ENCODE data around the gene NOS1.
A peak's percentile ranks its signal among the peaks of the same experiment; 100 is the strongest.

NOS1 gene

GRCh38 chr12:117240081-117240755, 121.2 kb downstream of the NOS1 start:
- H2AK5ac ChIP-seq (ENCODE audit: low read length, severe bottlenecking): no peak overlapping the region
- DNase-seq: no peak
- H2BK15ac ChIP-seq (ENCODE audit: low read depth, poor library complexity, severe bottlenecking): no peak overlapping the region
- no peak overlapping the region for H3K14ac ChIP-seq (ENCODE audit: low read length in 2 of 2)
- no peaks in the 10 kb centered on the region for H3K79me1 ChIP-seq (replicated peaks; ENCODE audit: low read length, poor library complexity, severe bottlenecking)
- no peak overlapping the region for H4K91ac ChIP-seq (ENCODE audit: low read length)
- H2BK12ac ChIP-seq (ENCODE audit: low read length in 2 of 2): no peak overlapping the region
- no peak overlapping the region for H2AFZ ChIP-seq (ENCODE audit: low read depth, low read length)
- no peak overlapping the region for H3K23ac ChIP-seq (ENCODE audit: low read length in 2 of 2)
- no peak overlapping the region for H3K18ac ChIP-seq (ENCODE audit: low read depth in 1 of 2, low read length in 2 of 2)
- no peaks in the 10 kb centered on the region for H3K36me3 ChIP-seq (ENCODE audit: control insufficient read depth in 1 of 2, insufficient read depth in 2 of 2, low read depth in 1 of 2, low read length in 2 of 2)
- H3K4me3 ChIP-seq (ENCODE audit: insufficient read depth in 1 of 2, low read depth in 1 of 2, low read length in 2 of 2): no peak overlapping the region
- no peak overlapping the region for H3K4me2 ChIP-seq (ENCODE audit: low read length, poor library complexity, severe bottlenecking)
- H3K9me3 ChIP-seq (ENCODE audit: control insufficient read depth, low read length): no peaks in the 10 kb centered on the region
- H4K8ac ChIP-seq (ENCODE audit: low read length): no peak overlapping the region
- no peak overlapping the region for H3K4ac ChIP-seq (ENCODE audit: low read depth in 1 of 2, low read length in 2 of 2)
- H2BK120ac ChIP-seq (ENCODE audit: low read depth, low read length): no peak overlapping the region
- no peak overlapping the region for H3K27ac ChIP-seq (ENCODE audit: low read length, poor library complexity, severe bottlenecking)
- no peak overlapping the region for H3K9ac ChIP-seq (ENCODE audit: low read length)
- peaks cover 2% of the 10 kb centered on the region for H3K4me1 ChIP-seq (ENCODE audit: control insufficient read depth, insufficient read depth, low read depth, low read length)
- no peak overlapping the region for H2BK5ac ChIP-seq (ENCODE audit: low read depth, low read length, poor library complexity, severe bottlenecking)
- H3K27me3 ChIP-seq (ENCODE audit: control insufficient read depth in 1 of 2, insufficient read depth in 1 of 2, low read length in 2 of 2): peaks cover 7 to 34% of the 10 kb centered on the region in 2 experiments
- 82% methylated on average over 4 of the region's 4 CpGs for WGBS

- Histone ChIP-seq H3K27me3 (ENCODE audit: control insufficient read depth in 1 of 2, insufficient read depth in 1 of 2, low read length in 2 of 2) (peaks cover 7 to 41% of the 10 kb centered on the region in 2 experiments), H2BK5ac (ENCODE audit: low read depth, low read length, poor library complexity, severe bottlenecking) (no peak overlapping the region), H2AFZ (ENCODE audit: low read depth, low read length) (no peak overlapping the region), H3K23ac (ENCODE audit: low read length in 2 of 2) (no peak overlapping the region), H2AK5ac (ENCODE audit: low read length, severe bottlenecking) (no peak overlapping the region), H2BK12ac (ENCODE audit: low read length in 2 of 2) (no peak overlapping the region), H3K4me2 (ENCODE audit: low read length, poor library complexity, severe bottlenecking) (no peak overlapping the region), H3K9me3 (ENCODE audit: control insufficient read depth, low read length) (no peaks in the 10 kb centered on the region), H3K14ac (ENCODE audit: low read length in 2 of 2) (no peak overlapping the region), H3K4ac (ENCODE audit: low read depth in 1 of 2, low read length in 2 of 2) (no peak overlapping the region), H3K27ac (ENCODE audit: low read length, poor library complexity, severe bottlenecking) (no peak overlapping the region), H2BK15ac (ENCODE audit: low read depth, poor library complexity, severe bottlenecking) (no peak overlapping the region), H2BK120ac (ENCODE audit: low read depth, low read length) (no peak overlapping the region), H4K8ac (ENCODE audit: low read length) (no peak overlapping the region), H4K91ac (ENCODE audit: low read length) (no peak overlapping the region), H3K79me1 (replicated peaks; ENCODE audit: low read length, poor library complexity, severe bottlenecking) (no peaks in the 10 kb centered on the region), H3K18ac (ENCODE audit: low read depth in 1 of 2, low read length in 2 of 2) (no peak overlapping the region), H3K4me1 (ENCODE audit: control insufficient read depth, insufficient read depth, low read depth, low read length) (peaks cover 2% of the 10 kb centered on the region), H3K4me3 (ENCODE audit: insufficient read depth in 1 of 2, low read depth in 1 of 2, low read length in 2 of 2) (no peak overlapping the region), H3K9ac (ENCODE audit: low read length) (no peak overlapping the region), H3K36me3 (ENCODE audit: control insufficient read depth in 1 of 2, insufficient read depth in 2 of 2, low read depth in 1 of 2, low read length in 2 of 2) (peaks cover 0 to 2% of the 10 kb centered on the region in 2 experiments)
- DNase-seq: peak; percentile 37
- WGBS: 6% methylated on average over 12 of the region's 13 CpGs
Observed at GRCh38 chr12:117236456-117237001, 124.9 kb downstream of the NOS1 start.

DNA sequence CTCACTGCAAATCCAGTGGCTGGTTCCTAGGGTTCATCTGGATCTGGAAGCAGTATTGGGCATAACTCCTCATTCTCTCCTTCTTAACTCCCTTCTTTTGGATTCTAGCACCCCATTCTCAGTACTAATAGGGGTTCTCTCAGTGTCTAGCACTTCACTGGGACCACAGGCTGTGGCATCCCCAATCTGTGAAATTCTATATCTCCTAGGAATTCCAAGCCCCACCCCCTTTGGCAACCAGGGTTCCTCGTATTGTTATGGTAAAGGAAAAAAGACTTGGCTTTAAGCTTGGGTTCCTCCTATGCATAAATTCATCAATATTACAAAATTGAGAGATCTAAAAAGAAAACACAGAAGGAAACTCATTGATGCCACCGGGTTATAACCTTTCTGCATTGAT, 126.2 kb downstream of the NOS1 start:
- Histone ChIP-seq H3K9ac (ENCODE audit: low read length) (no peak overlapping the region), H4K91ac (ENCODE audit: low read length) (no peak overlapping the region), H2BK15ac (ENCODE audit: low read depth, poor library complexity, severe bottlenecking) (no peak overlapping the region), H2BK12ac (ENCODE audit: low read length in 2 of 2) (no peak overlapping the region), H3K36me3 (ENCODE audit: control insufficient read depth in 1 of 2, insufficient read depth in 2 of 2, low read depth in 1 of 2, low read length in 2 of 2) (peaks cover 0 to 2% of the 10 kb centered on the region in 2 experiments), H3K9me3 (ENCODE audit: control insufficient read depth, low read length) (no peaks in the 10 kb centered on the region), H3K4me1 (ENCODE audit: control insufficient read depth, insufficient read depth, low read depth, low read length) (peaks cover 2% of the 10 kb centered on the region), H3K79me1 (replicated peaks; ENCODE audit: low read length, poor library complexity, severe bottlenecking) (no peaks in the 10 kb centered on the region), H3K4me2 (ENCODE audit: low read length, poor library complexity, severe bottlenecking) (no peak overlapping the region), H3K4me3 (ENCODE audit: insufficient read depth in 1 of 2, low read depth in 1 of 2, low read length in 2 of 2) (no peak overlapping the region), H2BK120ac (ENCODE audit: low read depth, low read length) (no peak overlapping the region), H2BK5ac (ENCODE audit: low read depth, low read length, poor library complexity, severe bottlenecking) (no peak overlapping the region), H3K27ac (ENCODE audit: low read length, poor library complexity, severe bottlenecking) (no peak overlapping the region), H3K23ac (ENCODE audit: low read length in 2 of 2) (no peak overlapping the region), H4K8ac (ENCODE audit: low read length) (no peak overlapping the region), H2AK5ac (ENCODE audit: low read length, severe bottlenecking) (no peak overlapping the region), H3K18ac (ENCODE audit: low read depth in 1 of 2, low read length in 2 of 2) (no peak overlapping the region), H3K27me3 (ENCODE audit: control insufficient read depth in 1 of 2, insufficient read depth in 1 of 2, low read length in 2 of 2) (peaks cover 7 to 47% of the 10 kb centered on the region in 2 experiments), H3K14ac (ENCODE audit: low read length in 2 of 2) (no peak overlapping the region), H3K4ac (ENCODE audit: low read depth in 1 of 2, low read length in 2 of 2) (no peak overlapping the region), H2AFZ (ENCODE audit: low read depth, low read length) (no peak overlapping the region)
- WGBS: 70% methylated on average over 1 of the region's 2 CpGs
- DNase-seq: no peak

- no peak overlapping the region for H2BK120ac ChIP-seq (ENCODE audit: low read depth, low read length)
- no peak overlapping the region for H3K14ac ChIP-seq (ENCODE audit: low read length in 2 of 2)
- WGBS: 83% methylated on average over 15 of the region's 15 CpGs
- H2AK5ac ChIP-seq (ENCODE audit: low read length, severe bottlenecking): no peak overlapping the region
- H3K27me3 ChIP-seq (ENCODE audit: control insufficient read depth in 1 of 2, insufficient read depth in 1 of 2, low read length in 2 of 2): peaks cover 7 to 46% of the 10 kb centered on the region in 2 experiments
- H3K4me1 ChIP-seq (ENCODE audit: control insufficient read depth, insufficient read depth, low read depth, low read length): peaks cover 2% of the 10 kb centered on the region
- H2BK15ac ChIP-seq (ENCODE audit: low read depth, poor library complexity, severe bottlenecking): no peak overlapping the region
- no peak overlapping the region for H4K8ac ChIP-seq (ENCODE audit: low read length)
- H4K91ac ChIP-seq (ENCODE audit: low read length): no peak overlapping the region
- H3K36me3 ChIP-seq (ENCODE audit: control insufficient read depth in 1 of 2, insufficient read depth in 2 of 2, low read depth in 1 of 2, low read length in 2 of 2): peaks cover 0 to 2% of the 10 kb centered on the region in 2 experiments
- no peak overlapping the region for H3K4ac ChIP-seq (ENCODE audit: low read depth in 1 of 2, low read length in 2 of 2)
- H3K79me1 ChIP-seq (replicated peaks; ENCODE audit: low read length, poor library complexity, severe bottlenecking): no peaks in the 10 kb centered on the region
- H3K4me2 ChIP-seq (ENCODE audit: low read length, poor library complexity, severe bottlenecking): no peak overlapping the region
- H2BK5ac ChIP-seq (ENCODE audit: low read depth, low read length, poor library complexity, severe bottlenecking): no peak overlapping the region
- H3K27ac ChIP-seq (ENCODE audit: low read length, poor library complexity, severe bottlenecking): no peak overlapping the region
- H3K23ac ChIP-seq (ENCODE audit: low read length in 2 of 2): no peak overlapping the region
- H3K18ac ChIP-seq (ENCODE audit: low read depth in 1 of 2, low read length in 2 of 2): no peak overlapping the region
- H3K9ac ChIP-seq (ENCODE audit: low read length): no peak overlapping the region
- H2AFZ ChIP-seq (ENCODE audit: low read depth, low read length): no peak overlapping the region
- no peak for DNase-seq
- no peak overlapping the region for H3K4me3 ChIP-seq (ENCODE audit: insufficient read depth in 1 of 2, low read depth in 1 of 2, low read length in 2 of 2)
- no peak overlapping the region for H2BK12ac ChIP-seq (ENCODE audit: low read length in 2 of 2)
- H3K9me3 ChIP-seq (ENCODE audit: control insufficient read depth, low read length): no peaks in the 10 kb centered on the region
Observed at GRCh38 chr12:117234441-117234840, 127.0 kb downstream of the NOS1 start.
